Gastroesophageal sphincter (tissue), 3 donors: Measurements from ENCODE around the gene TNFRSF19.

Experiments
- EP300 ChIP-seq: sonication (generic); formaldehyde crosslinking; IDR thresholded peaks from one replicate; pipeline ENCODE4 v1.6.1; 2017; ENCODE audit warnings: antibody characterized with exemption, mild to moderate bottlenecking
- POLR2A ChIP-seq, 2 donors: fragments of 450-650 bp; IDR thresholded peaks; one replicate each; pipeline ENCODE4 v1.6.1; 2017; ENCODE audit warnings: antibody characterized with exemption in 2 of 2, mild to moderate bottlenecking in 2 of 2, moderate library complexity in 1 of 2
- POLR2AphosphoS5 ChIP-seq: sonication (generic); formaldehyde crosslinking; IDR thresholded peaks from one replicate; pipeline ENCODE4 v1.6.1; 2017; ENCODE audit warnings: antibody characterized with exemption
- TF ChIP-seq, protein P1 (sequence below), 4 experiments: fragments of 200-600 bp in 2 of 4; fragments of 450-650 bp in 2 of 4; sonication (generic) in 1 of 4; IDR thresholded peaks; one replicate each; pipeline ENCODE4 v1.5.1; 2017 to 2019; ENCODE audit warnings: antibody characterized with exemption in 4 of 4, mild to moderate bottlenecking in 2 of 4, moderate library complexity in 2 of 4

DNA sequence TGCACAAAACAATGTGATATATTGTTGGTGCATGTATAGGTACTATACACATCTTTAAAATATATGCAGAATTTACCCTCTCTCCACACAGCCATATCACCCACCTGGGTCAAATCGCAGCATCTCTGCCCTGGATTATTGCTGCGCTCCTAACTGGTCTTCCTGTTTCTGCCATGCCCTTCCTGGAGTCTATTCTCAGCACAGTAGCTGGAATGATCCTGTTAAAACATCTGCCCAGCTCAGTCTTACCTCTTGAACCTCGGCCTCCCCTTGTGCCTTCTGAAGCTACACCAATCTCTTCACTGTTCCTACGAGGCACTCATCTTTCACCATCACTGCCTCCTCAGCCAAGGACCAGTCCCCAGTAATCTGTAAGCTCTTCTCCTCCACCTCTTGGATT is 25.5 kb upstream of the TNFRSF19 start:
- TF ChIP-seq, protein P1, sequence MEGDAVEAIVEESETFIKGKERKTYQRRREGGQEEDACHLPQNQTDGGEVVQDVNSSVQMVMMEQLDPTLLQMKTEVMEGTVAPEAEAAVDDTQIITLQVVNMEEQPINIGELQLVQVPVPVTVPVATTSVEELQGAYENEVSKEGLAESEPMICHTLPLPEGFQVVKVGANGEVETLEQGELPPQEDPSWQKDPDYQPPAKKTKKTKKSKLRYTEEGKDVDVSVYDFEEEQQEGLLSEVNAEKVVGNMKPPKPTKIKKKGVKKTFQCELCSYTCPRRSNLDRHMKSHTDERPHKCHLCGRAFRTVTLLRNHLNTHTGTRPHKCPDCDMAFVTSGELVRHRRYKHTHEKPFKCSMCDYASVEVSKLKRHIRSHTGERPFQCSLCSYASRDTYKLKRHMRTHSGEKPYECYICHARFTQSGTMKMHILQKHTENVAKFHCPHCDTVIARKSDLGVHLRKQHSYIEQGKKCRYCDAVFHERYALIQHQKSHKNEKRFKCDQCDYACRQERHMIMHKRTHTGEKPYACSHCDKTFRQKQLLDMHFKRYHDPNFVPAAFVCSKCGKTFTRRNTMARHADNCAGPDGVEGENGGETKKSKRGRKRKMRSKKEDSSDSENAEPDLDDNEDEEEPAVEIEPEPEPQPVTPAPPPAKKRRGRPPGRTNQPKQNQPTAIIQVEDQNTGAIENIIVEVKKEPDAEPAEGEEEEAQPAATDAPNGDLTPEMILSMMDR (IDR thresholded peaks at IDR 0.05), result no peak
- TF ChIP-seq EP300 (no peak), POLR2A (IDR thresholded peaks at IDR 0.05) (no peak), POLR2AphosphoS5 (no peak)
